Stomach (tissue), 9 donors: ENCODE results near the gene HIC2. TPM values are rescaled to one million over a fixed set of nuclear protein-coding genes. Genes with fewer than 3 reads are reported as not detected.
A peak's percentile ranks its signal among the peaks of the same experiment; 100 is the strongest.

Source experiments
- DNase-seq, 2 donors: peaks; one replicate each; pipeline versions ENCODE4 v3.0.0 to v3.0.0-alpha.2; 2013 to 2019
- H3K27ac ChIP-seq, 5 donors: fragments of 200-600 bp in 4 of 5; sonication (generic) in 4 of 5; one replicate each; pipeline ENCODE4 v1.5.1; 2013 to 2019; ENCODE audit warnings: mild to moderate bottlenecking in 1 of 5, moderate library complexity in 1 of 5
- H3K27me3 ChIP-seq, 3 donors: fragments of 200-600 bp; sonication (generic); one replicate each; pipeline ENCODE4 v1.5.1; 2017 to 2019; ENCODE audit warnings: mixed run types in 1 of 3
- H3K36me3 ChIP-seq, 4 donors: fragments of 200-600 bp; sonication (generic); 1 replicate in 3 of 4; 2 replicates in 1 of 4; pipeline ENCODE4 v1.5.1; 2016 to 2019
- H3K4me1 ChIP-seq, 4 donors: fragments of 200-600 bp; sonication (generic); one replicate each; pipeline ENCODE4 v1.5.1; 2016 to 2019
- H3K4me3 ChIP-seq, 4 donors: fragments of 200-600 bp; sonication (generic) in 3 of 4; one replicate each; pipeline ENCODE4 v1.5.1; 2016 to 2019; ENCODE audit warnings: mild to moderate bottlenecking in 1 of 4
- H3K9me3 ChIP-seq, 4 donors: fragments of 200-600 bp; sonication (generic); one replicate each; pipeline ENCODE4 v1.5.1; 2016 to 2019
- CTCF ChIP-seq, 7 experiments: fragments of 450-650 bp in 4 of 7; fragments of 200-600 bp in 3 of 7; sonication (generic) in 3 of 7; IDR thresholded peaks; one replicate each; pipeline ENCODE4 v1.5.1; 2016 to 2019; ENCODE audit warnings: antibody characterized with exemption in 7 of 7, control low read depth in 2 of 7, mild to moderate bottlenecking in 1 of 7
- EP300 ChIP-seq: sonication (generic); formaldehyde crosslinking; IDR thresholded peaks from one replicate; pipeline ENCODE4 v1.6.1; 2017; ENCODE audit warnings: antibody characterized with exemption
- POLR2A ChIP-seq, 4 donors: fragments of 450-650 bp; IDR thresholded peaks; one replicate each; pipeline ENCODE4 v1.6.1; 2016; ENCODE audit warnings: antibody characterized with exemption in 4 of 4, control low read depth in 2 of 4, mild to moderate bottlenecking in 1 of 4, moderate library complexity in 1 of 4
- POLR2AphosphoS5 ChIP-seq, 3 donors: sonication (generic); formaldehyde crosslinking; IDR thresholded peaks; one replicate each; pipeline ENCODE4 v1.6.1; 2016; ENCODE audit warnings: antibody characterized with exemption in 3 of 3
- WGBS, 5 donors: extraction: QIAGEN DNeasy Blood & Tissue Kit in 3 of 5; methylation state at CpG; one replicate each; pipeline versions ENCODE4 v1.1.5 to v1.1.7; 2013 to 2018; 5-methylcytosine and 5-hydroxymethylcytosine counted together
- intact Hi-C: fragments of 100-400 bp; cut with DNase I; formaldehyde crosslinking; loops from one replicate; pipeline ENCODE4 v1.15.1; 2023; ENCODE audit warnings: low total_unique reads
- polyA plus RNA-seq, 3 donors: library from polyadenylated mRNA; stranded (reverse); fragments of 200-250 nt; gene quantifications; one replicate each; pipeline ENCODE4 v1.2.3, GENCODE V29; 2013
- total RNA-seq, 5 donors: library from RNA; depleted of rRNA; stranded (reverse); fragments of >200 nt; gene quantifications; one replicate each; pipeline versions ENCODE4 v1.1.0 to v1.2.3, GENCODE V29; 2014 to 2016
- donor health status: healthy with polysubstance abuse.
- donor health status: Bipolar disorder and iron deficiency.
- donor health status: healthy.

Gene HIC2
- total and polyA plus RNA-seq, 8 donors = 0.45 to 7.4 (median 3.2) TPM

- TF ChIP-seq CTCF (IDR thresholded peaks at IDR 0.05) (no peak), POLR2AphosphoS5 (IDR thresholded peaks at IDR 0.05) (no peak)
- H3K36me3 ChIP-seq = peaks cover 23 to 51% (median 40%) of the 10 kb centered on the region in 4 donors
- intact Hi-C loops = no loop called here
- WGBS, 5 donors = 92 to 94% (median 93%) methylated on average over 30 to 33 of the region's 33 CpGs
- peak in 1 of 2 donors; percentile 16 for DNase-seq
- H3K27ac ChIP-seq = no peak overlapping the region
- H3K9me3 ChIP-seq = no peaks in the 10 kb centered on the region
- H3K4me3 ChIP-seq = no peak overlapping the region
- no peaks in the 10 kb centered on the region for H3K27me3 ChIP-seq
- peaks cover 5 to 19% (median 18%) of the 10 kb centered on the region in 4 donors for H3K4me1 ChIP-seq
Observed at GRCh38 chr22:21446827-21447690, 29.9 kb downstream of the HIC2 start.

- TF ChIP-seq CTCF (IDR thresholded peaks at IDR 0.05) (no peak), POLR2AphosphoS5 (IDR thresholded peaks at IDR 0.05) (no peak), EP300 (no peak), POLR2A (IDR thresholded peaks at IDR 0.05) (no peak)
- peak; percentile 11 to 21 for DNase-seq
- peaks cover 5 to 17% (median 16%) of the 10 kb centered on the region in 4 donors for H3K4me1 ChIP-seq
- H3K27me3 ChIP-seq = no peaks in the 10 kb centered on the region
- intact Hi-C loops = no loop called here
- H3K36me3 ChIP-seq = peaks cover 23 to 51% (median 40%) of the 10 kb centered on the region in 4 donors
- H3K4me3 ChIP-seq = no peak overlapping the region
- 84 to 88% (median 88%) methylated on average over 18 to 22 of the region's 22 CpGs for WGBS, 5 donors
- no peaks in the 10 kb centered on the region for H3K9me3 ChIP-seq
- no peak overlapping the region for H3K27ac ChIP-seq
Observed at GRCh38 chr22:21447694-21448402, 30.7 kb downstream of the HIC2 start.

DNA sequence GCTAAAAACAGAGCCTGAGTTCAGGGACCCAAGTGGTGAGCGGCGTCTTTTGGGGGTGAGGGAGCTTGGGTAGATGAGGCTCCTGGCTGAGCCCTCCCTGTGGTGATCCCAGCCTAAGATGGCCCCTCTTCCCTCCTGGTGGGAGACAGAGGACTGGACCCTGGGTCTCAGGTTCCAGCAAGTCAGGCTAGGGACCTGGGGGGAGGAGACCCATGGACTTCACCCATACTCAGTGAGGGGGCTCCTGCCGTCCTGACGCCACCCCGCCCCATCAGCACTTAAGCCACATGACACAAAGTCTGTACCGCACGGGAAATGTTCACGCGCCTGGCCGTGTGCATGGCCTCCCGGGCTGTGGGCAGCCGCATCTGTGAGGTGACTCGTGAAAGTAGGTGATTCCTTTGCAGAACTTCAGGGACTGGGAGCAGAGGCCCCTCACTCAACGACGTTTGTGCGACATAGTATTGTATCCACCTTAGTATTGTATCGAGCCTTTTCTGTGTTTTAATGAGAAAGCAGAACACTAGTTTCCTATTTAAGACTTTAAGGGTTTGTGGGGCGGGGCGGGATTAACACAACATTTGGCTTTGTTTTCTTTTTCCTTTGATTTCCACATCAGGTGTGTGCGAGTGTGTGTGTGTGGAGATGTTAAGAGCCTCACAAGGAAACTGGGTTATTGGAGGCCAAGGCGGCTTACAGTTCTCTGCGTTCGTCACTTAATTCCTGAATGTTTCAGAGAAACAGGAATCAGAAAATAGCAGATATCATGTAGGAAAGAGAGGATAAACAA is 31.7 kb downstream of the HIC2 start:
- intact Hi-C loops = no loop called here
- Histone ChIP-seq H3K27me3 (no peaks in the 10 kb centered on the region), H3K27ac (no peak overlapping the region), H3K4me1 (peaks cover 0 to 8% (median 7%) of the 10 kb centered on the region in 4 donors), H3K9me3 (no peaks in the 10 kb centered on the region), H3K4me3 (no peak overlapping the region), H3K36me3 (peaks cover 19 to 48% (median 37%) of the 10 kb centered on the region in 4 donors)
- TF ChIP-seq EP300 (no peak), CTCF (IDR thresholded peaks at IDR 0.05) (no peak), POLR2A (IDR thresholded peaks at IDR 0.05) (no peak), POLR2AphosphoS5 (IDR thresholded peaks at IDR 0.05) (no peak)
- peak; percentile 7 to 22 for DNase-seq
- 84 to 90% (median 88%) methylated on average over 18 to 23 of the region's 23 CpGs for WGBS, 5 donors
